ENCODE results near the gene CES2.
A peak's percentile ranks its signal among the peaks of the same experiment; 100 is the strongest.

CES2 gene, protein sequence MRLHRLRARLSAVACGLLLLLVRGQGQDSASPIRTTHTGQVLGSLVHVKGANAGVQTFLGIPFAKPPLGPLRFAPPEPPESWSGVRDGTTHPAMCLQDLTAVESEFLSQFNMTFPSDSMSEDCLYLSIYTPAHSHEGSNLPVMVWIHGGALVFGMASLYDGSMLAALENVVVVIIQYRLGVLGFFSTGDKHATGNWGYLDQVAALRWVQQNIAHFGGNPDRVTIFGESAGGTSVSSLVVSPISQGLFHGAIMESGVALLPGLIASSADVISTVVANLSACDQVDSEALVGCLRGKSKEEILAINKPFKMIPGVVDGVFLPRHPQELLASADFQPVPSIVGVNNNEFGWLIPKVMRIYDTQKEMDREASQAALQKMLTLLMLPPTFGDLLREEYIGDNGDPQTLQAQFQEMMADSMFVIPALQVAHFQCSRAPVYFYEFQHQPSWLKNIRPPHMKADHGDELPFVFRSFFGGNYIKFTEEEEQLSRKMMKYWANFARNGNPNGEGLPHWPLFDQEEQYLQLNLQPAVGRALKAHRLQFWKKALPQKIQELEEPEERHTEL

DNA sequence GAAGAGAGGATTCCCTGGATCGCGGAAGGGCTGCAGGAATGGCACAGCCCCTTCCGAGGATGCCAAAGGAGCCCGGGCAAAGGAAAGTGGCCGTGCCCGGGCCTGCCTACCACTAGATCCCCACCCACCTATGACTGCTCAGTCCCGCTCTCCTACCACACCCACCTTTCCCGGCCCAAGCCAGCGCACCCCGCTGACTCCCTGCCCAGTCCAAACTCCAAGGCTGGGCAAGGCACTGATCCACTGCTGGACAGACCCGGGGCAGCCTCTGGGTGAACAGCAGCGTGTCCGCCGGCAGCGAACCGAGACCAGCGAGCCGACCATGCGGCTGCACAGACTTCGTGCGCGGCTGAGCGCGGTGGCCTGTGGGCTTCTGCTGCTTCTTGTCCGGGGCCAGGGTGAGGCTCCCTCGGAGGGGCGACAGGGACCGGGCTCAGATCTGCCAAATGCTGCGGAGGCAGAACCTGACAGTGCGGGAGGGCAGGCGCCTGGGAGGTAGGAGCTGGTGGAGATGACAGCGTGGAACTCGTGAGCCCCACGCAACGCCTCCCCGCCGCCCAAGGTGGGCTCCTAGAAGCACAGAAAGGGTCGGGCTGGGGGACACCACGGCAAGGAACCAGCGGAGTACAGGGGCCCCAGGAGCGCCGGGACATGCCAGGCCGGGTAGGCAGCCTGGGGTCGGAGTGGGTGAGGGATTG, at the start of gene CES2:
Gene CES2, plus strand, starts transcription at position 203 of the 698 bp plus-strand sequence. Its CDS starts 120 bp downstream, at position 323.
- TF ChIP-seq ARNTL (CRISPR knock-in tag; IDR thresholded peaks at IDR 0.05; ENCODE audit: borderline replicate concordance, low read depth): no peak
- peak; percentile 68 for ATAC-seq

DNA sequence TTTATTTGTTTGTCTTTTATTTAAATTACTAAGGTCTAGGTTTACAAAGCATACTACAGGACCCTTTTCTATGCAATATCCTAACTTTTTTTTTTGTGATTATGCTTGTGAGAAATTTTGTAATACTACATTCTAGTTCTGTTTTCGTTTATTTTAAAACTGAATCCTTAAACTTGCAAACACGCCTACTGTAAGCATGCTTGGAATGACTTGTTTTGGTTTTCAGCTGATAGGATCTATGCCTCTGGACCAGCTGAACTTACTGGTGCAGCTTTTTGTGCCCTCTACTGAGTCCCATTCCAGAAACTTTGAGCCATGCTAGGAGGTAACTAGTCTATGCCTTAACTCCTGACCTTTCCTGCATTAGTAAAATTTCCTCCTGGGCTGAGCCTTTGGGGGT, 49.0 kb upstream of the CES2 start:
- no peak for TF ChIP-seq SNAI2 (CRISPR knock-in tag; IDR thresholded peaks at IDR 0.05)
- TF ChIP-seq ZNF70 (CRISPR knock-in tag; IDR thresholded peaks at IDR 0.05): no peak
- TF ChIP-seq, protein P1, sequence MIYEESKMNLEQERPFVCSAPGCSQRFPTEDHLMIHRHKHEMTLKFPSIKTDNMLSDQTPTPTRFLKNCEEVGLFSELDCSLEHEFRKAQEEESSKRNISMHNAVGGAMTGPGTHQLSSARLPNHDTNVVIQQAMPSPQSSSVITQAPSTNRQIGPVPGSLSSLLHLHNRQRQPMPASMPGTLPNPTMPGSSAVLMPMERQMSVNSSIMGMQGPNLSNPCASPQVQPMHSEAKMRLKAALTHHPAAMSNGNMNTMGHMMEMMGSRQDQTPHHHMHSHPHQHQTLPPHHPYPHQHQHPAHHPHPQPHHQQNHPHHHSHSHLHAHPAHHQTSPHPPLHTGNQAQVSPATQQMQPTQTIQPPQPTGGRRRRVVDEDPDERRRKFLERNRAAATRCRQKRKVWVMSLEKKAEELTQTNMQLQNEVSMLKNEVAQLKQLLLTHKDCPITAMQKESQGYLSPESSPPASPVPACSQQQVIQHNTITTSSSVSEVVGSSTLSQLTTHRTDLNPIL (CRISPR knock-in tag; IDR thresholded peaks at IDR 0.05; ENCODE audit: low read depth): no peak
- no peak for TF ChIP-seq OSR1 (CRISPR knock-in tag; IDR thresholded peaks at IDR 0.05)
- no peak for TF ChIP-seq TOX (CRISPR knock-in tag; IDR thresholded peaks at IDR 0.05; ENCODE audit: borderline replicate concordance)
- TF ChIP-seq, protein P2, sequence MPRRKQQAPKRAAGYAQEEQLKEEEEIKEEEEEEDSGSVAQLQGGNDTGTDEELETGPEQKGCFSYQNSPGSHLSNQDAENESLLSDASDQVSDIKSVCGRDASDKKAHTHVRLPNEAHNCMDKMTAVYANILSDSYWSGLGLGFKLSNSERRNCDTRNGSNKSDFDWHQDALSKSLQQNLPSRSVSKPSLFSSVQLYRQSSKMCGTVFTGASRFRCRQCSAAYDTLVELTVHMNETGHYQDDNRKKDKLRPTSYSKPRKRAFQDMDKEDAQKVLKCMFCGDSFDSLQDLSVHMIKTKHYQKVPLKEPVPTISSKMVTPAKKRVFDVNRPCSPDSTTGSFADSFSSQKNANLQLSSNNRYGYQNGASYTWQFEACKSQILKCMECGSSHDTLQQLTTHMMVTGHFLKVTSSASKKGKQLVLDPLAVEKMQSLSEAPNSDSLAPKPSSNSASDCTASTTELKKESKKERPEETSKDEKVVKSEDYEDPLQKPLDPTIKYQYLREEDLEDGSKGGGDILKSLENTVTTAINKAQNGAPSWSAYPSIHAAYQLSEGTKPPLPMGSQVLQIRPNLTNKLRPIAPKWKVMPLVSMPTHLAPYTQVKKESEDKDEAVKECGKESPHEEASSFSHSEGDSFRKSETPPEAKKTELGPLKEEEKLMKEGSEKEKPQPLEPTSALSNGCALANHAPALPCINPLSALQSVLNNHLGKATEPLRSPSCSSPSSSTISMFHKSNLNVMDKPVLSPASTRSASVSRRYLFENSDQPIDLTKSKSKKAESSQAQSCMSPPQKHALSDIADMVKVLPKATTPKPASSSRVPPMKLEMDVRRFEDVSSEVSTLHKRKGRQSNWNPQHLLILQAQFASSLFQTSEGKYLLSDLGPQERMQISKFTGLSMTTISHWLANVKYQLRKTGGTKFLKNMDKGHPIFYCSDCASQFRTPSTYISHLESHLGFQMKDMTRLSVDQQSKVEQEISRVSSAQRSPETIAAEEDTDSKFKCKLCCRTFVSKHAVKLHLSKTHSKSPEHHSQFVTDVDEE (CRISPR knock-in tag; IDR thresholded peaks at IDR 0.05): no peak
- no peak for TF ChIP-seq ZFP3 (CRISPR knock-in tag; IDR thresholded peaks at IDR 0.05)
- TF ChIP-seq TCF4 (CRISPR knock-in tag; IDR thresholded peaks at IDR 0.05; ENCODE audit: borderline replicate concordance): no peak
- TF ChIP-seq ZFP30 (CRISPR knock-in tag; IDR thresholded peaks at IDR 0.05): no peak
- TF ChIP-seq PPARA (CRISPR knock-in tag; IDR thresholded peaks at IDR 0.05; ENCODE audit: borderline replicate concordance): no peak
- TF ChIP-seq GLIS3 (CRISPR knock-in tag; IDR thresholded peaks at IDR 0.05): no peak
- TF ChIP-seq, protein P3, sequence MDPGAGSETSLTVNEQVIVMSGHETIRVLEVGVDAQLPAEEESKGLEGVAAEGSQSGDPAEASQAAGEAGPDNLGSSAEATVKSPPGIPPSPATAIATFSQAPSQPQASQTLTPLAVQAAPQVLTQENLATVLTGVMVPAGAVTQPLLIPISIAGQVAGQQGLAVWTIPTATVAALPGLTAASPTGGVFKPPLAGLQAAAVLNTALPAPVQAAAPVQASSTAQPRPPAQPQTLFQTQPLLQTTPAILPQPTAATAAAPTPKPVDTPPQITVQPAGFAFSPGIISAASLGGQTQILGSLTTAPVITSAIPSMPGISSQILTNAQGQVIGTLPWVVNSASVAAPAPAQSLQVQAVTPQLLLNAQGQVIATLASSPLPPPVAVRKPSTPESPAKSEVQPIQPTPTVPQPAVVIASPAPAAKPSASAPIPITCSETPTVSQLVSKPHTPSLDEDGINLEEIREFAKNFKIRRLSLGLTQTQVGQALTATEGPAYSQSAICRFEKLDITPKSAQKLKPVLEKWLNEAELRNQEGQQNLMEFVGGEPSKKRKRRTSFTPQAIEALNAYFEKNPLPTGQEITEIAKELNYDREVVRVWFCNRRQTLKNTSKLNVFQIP (CRISPR knock-in tag; IDR thresholded peaks at IDR 0.05; ENCODE audit: borderline replicate concordance, low read depth): no peak
- no peak for TF ChIP-seq RARB (CRISPR knock-in tag; IDR thresholded peaks at IDR 0.05)
- TF ChIP-seq ZNF8 (CRISPR knock-in tag; IDR thresholded peaks at IDR 0.05): no peak
- TF ChIP-seq ESRRG (CRISPR knock-in tag; IDR thresholded peaks at IDR 0.05): no peak
- TF ChIP-seq CSDC2 (CRISPR knock-in tag; IDR thresholded peaks at IDR 0.05): no peak
- no peak for TF ChIP-seq ZC3H10 (CRISPR knock-in tag; IDR thresholded peaks at IDR 0.05)
- ATAC-seq: no peak

DNA sequence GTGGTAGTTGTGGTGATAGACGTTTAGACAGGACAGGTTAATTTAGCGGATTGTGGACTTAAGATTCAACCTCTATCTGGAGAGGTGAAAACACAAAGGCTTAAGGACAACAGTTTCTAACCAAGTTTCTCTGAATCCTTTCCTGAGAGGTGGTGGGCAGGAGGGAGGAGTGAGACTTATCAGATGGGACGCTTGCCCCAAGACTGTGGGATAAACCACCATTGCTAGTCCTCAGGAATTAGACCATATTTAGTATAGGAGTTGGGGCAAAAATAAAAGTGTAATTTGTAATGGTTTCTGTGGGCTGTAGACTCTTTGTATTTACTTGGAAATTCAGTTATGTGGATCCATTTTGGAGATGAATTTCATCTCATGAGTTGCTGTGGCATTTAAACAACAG, 48.4 kb upstream of the CES2 start:
- ATAC-seq: no peak

More for the DNA sequence above, 48.4 kb upstream of the CES2 start:
- TF ChIP-seq ZNF70 (CRISPR knock-in tag; IDR thresholded peaks at IDR 0.05) (no peak), ZNF565 (CRISPR knock-in tag; conservative IDR thresholded peaks at IDR 0.05; ENCODE audit: low read depth) (no peak), TCF4 (CRISPR knock-in tag; IDR thresholded peaks at IDR 0.05; ENCODE audit: borderline replicate concordance) (no peak), TOX (CRISPR knock-in tag; IDR thresholded peaks at IDR 0.05; ENCODE audit: borderline replicate concordance) (no peak), GLIS3 (CRISPR knock-in tag; IDR thresholded peaks at IDR 0.05) (no peak), RARB (CRISPR knock-in tag; IDR thresholded peaks at IDR 0.05) (no peak), SNAI2 (CRISPR knock-in tag; IDR thresholded peaks at IDR 0.05) (no peak), ZC3H10 (CRISPR knock-in tag; IDR thresholded peaks at IDR 0.05) (no peak), ZFP3 (CRISPR knock-in tag; IDR thresholded peaks at IDR 0.05) (no peak), ZFP30 (CRISPR knock-in tag; IDR thresholded peaks at IDR 0.05) (no peak), ARNTL (CRISPR knock-in tag; IDR thresholded peaks at IDR 0.05; ENCODE audit: borderline replicate concordance, low read depth) (no peak), ESRRG (CRISPR knock-in tag; IDR thresholded peaks at IDR 0.05) (no peak)
- TF ChIP-seq, protein P2 (CRISPR knock-in tag; IDR thresholded peaks at IDR 0.05): no peak

All from SK-N-SH treated with all-trans-retinoic acid at 6 μM for 48 hours (cell line).